ENCODE results near the gene CPNE2.
"Not testable (repeated sequence)": the region's sequence is repeated elsewhere in the genome, so short reads cannot be mapped to it uniquely, and the experiment has no call there.

Gene CPNE2

GRCh38 chr16:57070424-57070823 is 22.0 kb upstream of the CPNE2 start:
- DNase-seq, result no peak

- not testable (repeated sequence) for DNase-seq
Observed at GRCh38 chr16:57071081-57071732, 21.2 kb upstream of the CPNE2 start.

GRCh38 chr16:57071831-57072582 is 20.4 kb upstream of the CPNE2 start:
- no peak for DNase-seq

- no peak for DNase-seq
Observed at GRCh38 chr16:57072616-57073275, 19.6 kb upstream of the CPNE2 start.

GRCh38 chr16:57077714-57078113 is 14.7 kb upstream of the CPNE2 start:
- no peak for DNase-seq

GRCh38 chr16:57081744-57082143 is 10.6 kb upstream of the CPNE2 start:
- no peak for DNase-seq

GRCh38 chr16:57082664-57083063 is 9.7 kb upstream of the CPNE2 start:
- no peak for DNase-seq

GRCh38 chr16:57083485-57084126 is 8.8 kb upstream of the CPNE2 start:
- no peak for DNase-seq

- DNase-seq, result peak; percentile 73
Observed at GRCh38 chr16:57084257-57084770, 8.1 kb upstream of the CPNE2 start.

- DNase-seq, result no peak
Observed at GRCh38 chr16:57084996-57085395, 7.4 kb upstream of the CPNE2 start.

GRCh38 chr16:57087003-57087402 is 5.4 kb upstream of the CPNE2 start:
- DNase-seq, result no peak

GRCh38 chr16:57089406-57089805 is 3.0 kb upstream of the CPNE2 start:
- no peak for DNase-seq

- DNase-seq, result no peak
Observed at GRCh38 chr16:57091200-57091974, 996 bp upstream of the CPNE2 start.

- DNase-seq, result peak; percentile 38
Observed at GRCh38 chr16:57092786-57093411, 516 bp downstream of the CPNE2 start.

- DNase-seq, result no peak
Observed at GRCh38 chr16:57093666-57094564, 1.5 kb downstream of the CPNE2 start.

GRCh38 chr16:57094911-57095310 is 2.5 kb downstream of the CPNE2 start:
- no peak for DNase-seq

GRCh38 chr16:57096192-57096591 is 3.8 kb downstream of the CPNE2 start:
- DNase-seq, result no peak

- DNase-seq, result no peak
Observed at GRCh38 chr16:57096793-57097192, 4.4 kb downstream of the CPNE2 start.

GRCh38 chr16:57098188-57098841 is 5.9 kb downstream of the CPNE2 start:
- DNase-seq, result no peak

- DNase-seq, result not testable (repeated sequence)
Observed at GRCh38 chr16:57099965-57100364, 7.6 kb downstream of the CPNE2 start.

Measured in activated gamma-delta T cell treated with Interleukin-2 at 50 U/mL for 16 hours (primary cell).